Caco-2 (cell line): ENCODE measurements around the gene RMI2. TPM values are rescaled to one million over a fixed set of nuclear protein-coding genes. Genes with fewer than 3 reads are reported as not detected.

ENCODE experiments used
- BruUV-seq: library from RNA; stranded (reverse); fragments of 400-500 nt; replicated peaks from 2 replicates; lab custom pipeline; 2021; lab: Mats Ljungman, UMichigan
- CTCF ChIA-PET: fragments of 300-600 bp; sonication (Branson Sonifier 250); formaldehyde crosslinking; loops from one replicate; lab custom pipeline; 2022; ENCODE audit warnings: antibody characterized with exemption; lab: Charles Lee
- POLR2A ChIA-PET: fragments of 300-600 bp; sonication (Branson Sonifier 250); formaldehyde crosslinking; loops from one replicate; lab custom pipeline; 2022; ENCODE audit warnings: antibody characterized with exemption; lab: Charles Lee
- DNase-seq, 2 experiments: peaks; one replicate each; pipeline versions ENCODE4 v3.0.0 to v3.0.0-alpha.2; 2020 to 2022
- H3K27me3 ChIP-seq: replicated peaks from 2 replicates; pipeline ENCODE4 v1.6.0; 2011; ENCODE audit warnings: low read length; ENCODE audit not compliant: control insufficient read depth, insufficient read depth
- H3K36me3 ChIP-seq: 2 replicates; pipeline ENCODE4 v1.5.1; 2011; ENCODE audit warnings: low read length; ENCODE audit not compliant: control insufficient read depth, insufficient read depth
- H3K4me1 ChIP-seq: fragments of 250-450 bp; sonication (Bioruptor Pico); 2 replicates; pipeline ENCODE4 v1.5.1; 2020; ENCODE audit warnings: mild to moderate bottlenecking
- H3K4me3 ChIP-seq: 2 replicates; pipeline ENCODE4 v1.5.1; 2011; ENCODE audit warnings: low read depth, mild to moderate bottlenecking, control low read depth, low read length
- H3K9me3 ChIP-seq: fragments of 250-450 bp; sonication (Bioruptor Pico); 2 replicates; pipeline ENCODE4 v1.5.1; 2020; ENCODE audit warnings: mild to moderate bottlenecking, moderate library complexity
- H3K27ac Mint-ChIP-seq: one replicate; pipeline ENCODE4 v1.8.0; 2022; ENCODE audit warnings: mixed read lengths; ENCODE audit not compliant: unreplicated experiment
- H3K27me3 Mint-ChIP-seq: one replicate; pipeline ENCODE4 v1.8.0; 2022; ENCODE audit warnings: mixed read lengths; ENCODE audit not compliant: insufficient read depth, unreplicated experiment
- H3K36me3 Mint-ChIP-seq: one replicate; pipeline ENCODE4 v1.8.0; 2022; ENCODE audit warnings: mild to moderate bottlenecking, mixed read lengths; ENCODE audit not compliant: insufficient read depth, unreplicated experiment
- H3K4me1 Mint-ChIP-seq: one replicate; pipeline ENCODE4 v1.8.0; 2022; ENCODE audit warnings: low read depth, mixed read lengths; ENCODE audit not compliant: unreplicated experiment
- H3K4me3 Mint-ChIP-seq: one replicate; pipeline ENCODE4 v1.8.0; 2022; ENCODE audit warnings: mild to moderate bottlenecking, moderate library complexity, mixed read lengths; ENCODE audit not compliant: unreplicated experiment
- H3K9me3 Mint-ChIP-seq: one replicate; pipeline ENCODE4 v1.8.0; 2022; ENCODE audit warnings: mixed read lengths; ENCODE audit not compliant: unreplicated experiment
- CTCF ChIP-seq, 2 experiments: fragments of 200-600 bp in 1 of 2; IDR thresholded peaks; 1 replicate in 1 of 2; 2 replicates in 1 of 2; pipeline versions ENCODE4 v1.5.1 to v1.8.0; 2011 to 2022; ENCODE audit warnings: antibody characterized with exemption in 1 of 2, control low read depth in 1 of 2, inconsistent platforms in 1 of 2, low read depth in 1 of 2, low read length in 1 of 2, mild to moderate bottlenecking in 1 of 2, moderate library complexity in 1 of 2; ENCODE audit not compliant: insufficient read depth in 1 of 2, severe bottlenecking in 1 of 2, unreplicated experiment in 1 of 2
- intact Hi-C: fragments of 100-400 bp; cut with micrococcal nuclease; formaldehyde crosslinking; loops from one replicate; pipeline ENCODE4 v1.10.0; 2022; ENCODE audit not compliant: unreplicated experiment
- total RNA-seq: library from RNA; stranded (reverse); gene quantifications from 2 replicates; pipeline ENCODE4 v1.2.3, GENCODE V29; 2022

Gene RMI2
- total RNA-seq, 1 experiment from 2014 or later, result 52.7 TPM

- Mint-ChIP-seq H3K4me1 (peaks cover 14% of the 10 kb centered on the region), H3K27ac (no peak overlapping the region), H3K36me3 (peaks cover 12% of the 10 kb centered on the region), H3K27me3 (no peaks in the 10 kb centered on the region), H3K9me3 (no peaks in the 10 kb centered on the region), H3K4me3 (no peak overlapping the region)
- ChIA-PET CTCF (no interaction called here), POLR2A (no interaction called here)
- no peak for DNase-seq
- no peaks in the 10 kb centered on the region for H3K27me3 ChIP-seq
- BruUV-seq, result no TSS peak
- H3K9me3 ChIP-seq, result no peaks in the 10 kb centered on the region
- intact Hi-C loops, result no loop called here
- no peak overlapping the region for H3K4me3 ChIP-seq
- TF ChIP-seq CTCF (IDR thresholded peaks at IDR 0.05; ENCODE audit: insufficient read depth in 1 of 2, low read depth in 1 of 2, low read length in 1 of 2, severe bottlenecking in 1 of 2, unreplicated experiment in 1 of 2), result no peak
- H3K4me1 ChIP-seq, result peaks cover 37% of the 10 kb centered on the region
- H3K36me3 ChIP-seq, result no peaks in the 10 kb centered on the region
Observed at GRCh38 chr16:11310634-11310977, 34.7 kb upstream of the RMI2 start.

GRCh38 chr16:11310997-11311561 lies 34.2 kb upstream of the RMI2 start:
- CTCF ChIA-PET, result interaction anchor here (1.1 kb wide), 1 partner anchor 45 kb away, joined by 3 read pairs; no protein-coding TSS in a partner anchor
- Histone ChIP-seq H3K36me3 (no peaks in the 10 kb centered on the region), H3K4me1 (peaks cover 38% of the 10 kb centered on the region), H3K9me3 (no peaks in the 10 kb centered on the region), H3K27me3 (no peaks in the 10 kb centered on the region), H3K4me3 (no peak overlapping the region)
- TF ChIP-seq CTCF (IDR thresholded peaks at IDR 0.05; ENCODE audit: insufficient read depth in 1 of 2, low read depth in 1 of 2, low read length in 1 of 2, severe bottlenecking in 1 of 2, unreplicated experiment in 1 of 2), result no peak
- peaks cover 14% of the 10 kb centered on the region for H3K4me1 Mint-ChIP-seq
- H3K27ac Mint-ChIP-seq, result no peak overlapping the region
- H3K36me3 Mint-ChIP-seq, result peaks cover 12% of the 10 kb centered on the region
- POLR2A ChIA-PET, result no interaction called here
- no peak for DNase-seq
- BruUV-seq, result no TSS peak
- H3K4me3 Mint-ChIP-seq, result no peak overlapping the region
- intact Hi-C loops, result no loop called here
- no peaks in the 10 kb centered on the region for H3K9me3 Mint-ChIP-seq
- H3K27me3 Mint-ChIP-seq, result no peaks in the 10 kb centered on the region

GRCh38 chr16:11312718-11313492 lies 32.4 kb upstream of the RMI2 start:
- H3K27me3 ChIP-seq, result no peaks in the 10 kb centered on the region
- CTCF ChIA-PET, result no interaction called here
- no peak for TF ChIP-seq CTCF (IDR thresholded peaks at IDR 0.05; ENCODE audit: insufficient read depth in 1 of 2, low read depth in 1 of 2, low read length in 1 of 2, severe bottlenecking in 1 of 2, unreplicated experiment in 1 of 2)
- no peaks in the 10 kb centered on the region for H3K36me3 ChIP-seq
- Mint-ChIP-seq H3K4me3 (peak overlapping the region; percentile 70), H3K4me1 (peaks cover 14% of the 10 kb centered on the region), H3K27ac (peak overlapping the region; percentile 80), H3K27me3 (no peaks in the 10 kb centered on the region), H3K9me3 (no peaks in the 10 kb centered on the region), H3K36me3 (peaks cover 12% of the 10 kb centered on the region)
- intact Hi-C loops, result loop anchor here (1.0 to 2.0 kb wide), 5 partner anchors 16 to 57 kb away; partner anchors contain the start of genes RMI2 and SOCS1
- H3K9me3 ChIP-seq, result no peaks in the 10 kb centered on the region
- POLR2A ChIA-PET, result interaction anchor here (0.7 to 1.5 kb wide), 2 partner anchors 14 to 57 kb away, joined by 5 to 19 read pairs; partner anchors contain the start of gene SOCS1
- H3K4me1 ChIP-seq, result peaks cover 38% of the 10 kb centered on the region
- DNase-seq, result peak; percentile 82 to 86
- TSS peak; percentile 59 for BruUV-seq
- peak overlapping the region; percentile 17 for H3K4me3 ChIP-seq
